Psoas muscle (tissue), 8 donors: ENCODE data around the gene ADGRB2. TPM values are rescaled to one million over a fixed set of nuclear protein-coding genes. Genes with fewer than 3 reads are reported as not detected.

Experiments used
- ATAC-seq, 4 donors: fragments of 200-7000 bp; cut with Tn5 transposase; one replicate each; pipeline ENCODE4 v1.9.1; 2020; ENCODE audit warnings: moderate library complexity in 3 of 4, mild to moderate bottlenecking in 2 of 4
- DNase-seq, 2 donors: peaks; one replicate each; pipeline ENCODE4 v3.0.0-alpha.2; 2020
- H3K27ac ChIP-seq: fragments of 200-600 bp; one replicate; pipeline ENCODE4 v1.8.0; 2022
- H3K27me3 ChIP-seq, 3 donors: fragments of 200-600 bp in 1 of 3; one replicate each; pipeline versions ENCODE4 v1.6.1 to v1.8.0; 2013 to 2022; ENCODE audit warnings: low read length in 2 of 3, mild to moderate bottlenecking in 2 of 3, moderate library complexity in 1 of 3; ENCODE audit not compliant: insufficient read depth in 3 of 3
- H3K36me3 ChIP-seq, 2 donors: fragments of 200-600 bp in 1 of 2; one replicate each; pipeline versions ENCODE4 v1.6.1 to v1.8.0; 2013 to 2022; ENCODE audit warnings: low read depth in 1 of 2, mild to moderate bottlenecking in 1 of 2, moderate library complexity in 1 of 2; ENCODE audit not compliant: insufficient read depth in 1 of 2
- H3K4me1 ChIP-seq: fragments of 200-600 bp; one replicate; pipeline ENCODE4 v1.8.0; 2022
- H3K4me3 ChIP-seq: fragments of 200-600 bp; one replicate; pipeline ENCODE4 v1.8.0; 2022; ENCODE audit warnings: mild to moderate bottlenecking
- H3K9me3 ChIP-seq: fragments of 200-600 bp; one replicate; pipeline ENCODE4 v1.8.0; 2022
- WGBS, 3 donors: extraction: QIAGEN DNeasy Blood & Tissue Kit; methylation state at CpG; one replicate each; pipeline versions ENCODE4 v1.1.6 to v1.1.7; 2013; 5-methylcytosine and 5-hydroxymethylcytosine counted together
- intact Hi-C, 2 donors: fragments of 100-400 bp; cut with DNase I; formaldehyde crosslinking; loops; one replicate each; pipeline versions ENCODE4 v1.11.0 to v1.14.2; 2022
- polyA plus RNA-seq, 3 donors: library from polyadenylated mRNA; stranded (reverse); fragments of 200-250 nt; gene quantifications; one replicate each; pipeline ENCODE4 v1.2.3, GENCODE V29; 2013
- total RNA-seq, 4 donors: library from RNA; stranded (reverse); fragmentation: NEBNext Ultra II Directional in 2 of 4; extraction: Animal tissue kit (Norgen Biotek cat#: 25700) in 2 of 4; gene quantifications; one replicate each; pipeline versions ENCODE4 v1.2.1 to v1.2.4, GENCODE V29; 2021 to 2023
- TF ChIP-seq, protein P1 (sequence below): fragments of 200-600 bp; IDR thresholded peaks from one replicate; pipeline ENCODE4 v1.8.0; 2022; ENCODE audit warnings: antibody characterized with exemption
- donor health status: healthy with polysubstance abuse.
- donor health status: DM: no; HTN: no; CAD: no; lungs with moderate emphysema.
- donor health status: Bipolar disorder and iron deficiency.
- donor health status: healthy.
- donor health status: DM: yes; HTN: yes; CAD: no.
- donor health status: DM: no; HTN: no; CAD: no.
- donor health status: DM: no; HTN: no; CAD: no.
- donor health status: DM: yes; HTN: yes; CAD: no.

Gene ADGRB2
- total and polyA plus RNA-seq, 7 donors, result 0.44 to 1.8 (median 0.73) TPM

DNA sequence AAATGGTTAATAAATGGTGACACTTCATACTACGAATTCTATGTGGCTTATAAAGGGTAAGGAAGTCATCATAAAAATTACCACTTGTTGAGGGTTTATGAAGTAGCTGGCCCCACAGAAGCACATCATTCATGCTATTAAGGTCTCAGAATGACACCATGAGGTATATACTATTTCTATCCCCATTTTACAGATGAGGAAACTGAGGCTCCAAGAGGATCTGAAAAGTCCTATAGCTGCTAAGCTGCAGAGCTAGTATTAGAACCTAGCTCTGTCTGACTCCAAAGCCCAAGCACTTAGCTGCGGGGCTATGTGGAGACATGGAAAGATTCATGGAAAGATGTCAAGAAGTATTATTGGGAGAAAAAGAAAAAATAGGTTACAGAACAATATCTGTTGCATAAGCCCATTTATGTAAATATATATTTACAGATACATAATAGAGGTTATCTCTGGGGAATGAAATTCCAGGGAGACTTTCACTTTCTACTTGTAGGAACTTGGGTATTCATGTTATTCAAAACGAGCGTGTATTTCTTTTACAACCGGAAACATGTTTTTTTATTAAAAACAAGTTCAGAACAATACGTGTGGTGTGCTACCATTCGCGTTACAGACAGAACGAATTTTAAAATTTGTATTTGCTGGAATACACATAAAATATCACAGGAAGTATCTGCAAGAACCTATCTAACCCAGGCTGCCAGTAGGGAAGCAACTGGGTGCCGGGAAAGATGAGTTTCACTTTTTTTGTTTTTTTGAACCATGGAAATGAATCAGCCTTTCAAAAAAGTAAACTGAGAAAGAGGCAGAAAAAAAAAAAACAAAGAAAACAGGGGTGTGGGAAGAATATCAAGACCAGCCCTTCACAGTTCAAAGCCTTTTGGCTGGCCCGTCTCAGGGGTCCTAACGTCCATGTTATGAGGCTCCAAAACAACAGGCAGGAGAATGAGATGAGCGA lies 38.3 kb upstream of the ADGRB2 start:
- no peaks in the 10 kb centered on the region for H3K36me3 ChIP-seq
- H3K9me3 ChIP-seq, result no peaks in the 10 kb centered on the region
- ATAC-seq (no peak), DNase-seq (no peak)
- H3K27ac ChIP-seq, result no peak overlapping the region
- intact Hi-C loops, result no loop called here
- WGBS, 3 donors, result 39 to 51% (median 47%) methylated on average over 13 of the region's 13 CpGs
- H3K27me3 ChIP-seq, result peaks cover 0 to 14% (median 0%) of the 10 kb centered on the region in 3 donors
- TF ChIP-seq, protein P1, sequence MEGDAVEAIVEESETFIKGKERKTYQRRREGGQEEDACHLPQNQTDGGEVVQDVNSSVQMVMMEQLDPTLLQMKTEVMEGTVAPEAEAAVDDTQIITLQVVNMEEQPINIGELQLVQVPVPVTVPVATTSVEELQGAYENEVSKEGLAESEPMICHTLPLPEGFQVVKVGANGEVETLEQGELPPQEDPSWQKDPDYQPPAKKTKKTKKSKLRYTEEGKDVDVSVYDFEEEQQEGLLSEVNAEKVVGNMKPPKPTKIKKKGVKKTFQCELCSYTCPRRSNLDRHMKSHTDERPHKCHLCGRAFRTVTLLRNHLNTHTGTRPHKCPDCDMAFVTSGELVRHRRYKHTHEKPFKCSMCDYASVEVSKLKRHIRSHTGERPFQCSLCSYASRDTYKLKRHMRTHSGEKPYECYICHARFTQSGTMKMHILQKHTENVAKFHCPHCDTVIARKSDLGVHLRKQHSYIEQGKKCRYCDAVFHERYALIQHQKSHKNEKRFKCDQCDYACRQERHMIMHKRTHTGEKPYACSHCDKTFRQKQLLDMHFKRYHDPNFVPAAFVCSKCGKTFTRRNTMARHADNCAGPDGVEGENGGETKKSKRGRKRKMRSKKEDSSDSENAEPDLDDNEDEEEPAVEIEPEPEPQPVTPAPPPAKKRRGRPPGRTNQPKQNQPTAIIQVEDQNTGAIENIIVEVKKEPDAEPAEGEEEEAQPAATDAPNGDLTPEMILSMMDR, result no peak
- H3K4me1 ChIP-seq, result no peaks in the 10 kb centered on the region
- H3K4me3 ChIP-seq, result peak overlapping the region; percentile 16

DNA sequence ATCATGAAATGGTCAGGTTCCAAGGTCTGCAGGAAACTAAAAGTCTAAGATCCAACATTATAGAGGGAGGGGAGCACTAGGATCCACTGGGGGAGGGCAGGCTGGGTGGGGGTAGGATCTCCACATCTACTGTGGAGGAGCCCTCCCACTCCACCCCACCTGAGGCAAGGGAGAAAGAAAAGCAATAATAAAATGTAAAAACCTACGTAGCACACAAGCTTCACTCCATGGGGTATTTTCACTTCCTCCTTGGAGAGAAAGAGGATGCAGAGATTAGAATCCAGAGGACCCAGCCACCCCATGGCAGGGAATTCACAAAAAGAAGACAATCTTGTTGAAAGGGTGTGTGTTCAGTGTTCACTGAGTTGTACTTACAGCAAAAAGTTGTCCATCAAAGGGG lies 37.3 kb upstream of the ADGRB2 start:
- Histone ChIP-seq H3K4me1 (no peaks in the 10 kb centered on the region), H3K27me3 (peaks cover 0 to 14% (median 0%) of the 10 kb centered on the region in 3 donors), H3K27ac (no peak overlapping the region), H3K4me3 (no peak overlapping the region), H3K9me3 (no peaks in the 10 kb centered on the region), H3K36me3 (no peaks in the 10 kb centered on the region)
- WGBS, 3 donors, result 79 to 88% (median 83%) methylated on average over 1 of the region's 1 CpG
- ATAC-seq (no peak), DNase-seq (no peak)
- intact Hi-C loops, result no loop called here
- TF ChIP-seq, protein P1, result no peak

DNA sequence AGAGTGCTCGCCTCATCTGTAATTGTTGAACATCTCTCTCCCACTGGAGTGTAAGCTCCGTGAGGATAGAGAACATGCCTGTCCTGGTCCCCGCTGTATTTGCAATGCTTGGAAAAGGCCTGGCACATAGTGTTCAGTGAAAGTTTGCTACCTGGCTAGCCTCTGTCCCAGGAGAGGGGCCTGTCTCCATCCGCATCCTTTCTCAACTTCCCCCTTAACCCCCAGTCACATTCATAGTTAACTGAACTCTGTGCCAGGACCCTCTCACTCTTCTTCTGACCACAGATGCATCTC lies 36.5 kb upstream of the ADGRB2 start:
- Histone ChIP-seq H3K27me3 (peaks cover 0 to 14% (median 0%) of the 10 kb centered on the region in 3 donors), H3K4me3 (no peak overlapping the region), H3K4me1 (no peaks in the 10 kb centered on the region), H3K9me3 (no peaks in the 10 kb centered on the region), H3K27ac (no peak overlapping the region), H3K36me3 (no peaks in the 10 kb centered on the region)
- DNase-seq (peak in 1 of 2 donors; percentile 23), ATAC-seq (no peak)
- intact Hi-C loops, result no loop called here
- TF ChIP-seq, protein P1, result no peak
- 93 to 94% (median 94%) methylated on average over 4 of the region's 4 CpGs for WGBS, 3 donors

DNA sequence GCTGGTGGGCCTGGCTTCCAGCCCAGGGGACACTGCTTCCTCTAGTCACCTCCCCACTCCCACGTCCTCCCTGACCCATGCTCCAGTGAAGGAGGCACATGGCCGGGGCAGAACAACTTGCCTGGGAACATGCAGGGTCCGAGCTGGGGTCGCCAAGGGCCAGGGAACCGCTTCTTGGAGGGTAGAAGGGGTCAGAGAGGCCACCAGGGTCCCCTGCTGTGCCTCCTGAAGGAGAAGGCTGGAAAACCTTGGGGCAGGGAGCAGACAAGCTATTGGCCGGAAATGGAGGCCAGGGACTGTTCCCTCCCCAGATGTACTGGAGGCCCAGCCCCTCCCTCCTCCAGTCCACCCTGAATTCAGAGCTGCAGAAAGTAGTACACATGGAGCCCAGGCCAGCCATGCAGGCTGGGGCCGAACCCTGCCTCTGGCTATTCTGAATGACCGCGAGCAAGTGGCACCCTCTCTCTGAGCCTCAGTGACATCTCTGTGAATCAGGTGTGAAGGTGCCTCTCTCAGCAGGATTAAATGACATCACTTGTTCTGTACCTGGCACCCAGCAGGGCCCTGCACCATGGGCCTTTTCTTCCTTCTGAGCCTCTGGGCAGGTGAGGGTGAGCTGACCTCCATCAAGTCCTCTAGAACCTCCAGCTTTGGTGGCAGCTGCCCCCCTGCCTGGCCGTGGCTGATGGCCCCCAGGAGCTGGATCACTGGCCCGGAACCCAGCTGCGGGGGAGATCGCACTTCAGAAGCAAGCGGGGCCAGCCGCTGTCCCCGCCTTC lies 35.9 kb upstream of the ADGRB2 start:
- no peaks in the 10 kb centered on the region for H3K4me1 ChIP-seq
- H3K27ac ChIP-seq, result no peak overlapping the region
- peaks cover 0 to 14% (median 0%) of the 10 kb centered on the region in 3 donors for H3K27me3 ChIP-seq
- H3K9me3 ChIP-seq, result no peaks in the 10 kb centered on the region
- H3K36me3 ChIP-seq, result no peaks in the 10 kb centered on the region
- ATAC-seq (no peak), DNase-seq (peak in 1 of 2 donors; percentile 44)
- intact Hi-C loops, result loop anchor here in 1 of 2 donors (10.0 kb wide), 1 partner anchor 165 kb away; no protein-coding TSS in a partner anchor
- TF ChIP-seq, protein P1, result no peak
- 83 to 86% (median 84%) methylated on average over 16 of the region's 16 CpGs for WGBS, 3 donors
- no peak overlapping the region for H3K4me3 ChIP-seq
